Stimulated activated CD4-positive, alpha-beta T cell treated with anti-CD3 and anti-CD28 coated beads, Interleukin-2, amount 100 ng/mL, for 48 hours (primary cell): ENCODE results near the gene ATP6V1B1.
A peak's percentile ranks its signal among the peaks of the same experiment; 100 is the strongest.

Source experiments
- DNase-seq, 2 donors: peaks; one replicate each; pipeline ENCODE4 v3.0.0-alpha.2; 2020

Gene ATP6V1B1

GRCh38 chr2:70935468-70936164 lies at the start of gene ATP6V1B1:
TSS of gene ATP6V1B1 (plus strand) at chr2:70935900. CDS start at chr2:70935955, 55 bp downstream.
- no peak for DNase-seq

GRCh38 chr2:70886541-70886987 lies 49.1 kb upstream of the ATP6V1B1 start:
- DNase-seq, result no peak

GRCh38 chr2:70887208-70887549 lies 48.5 kb upstream of the ATP6V1B1 start:
- DNase-seq, result no peak

GRCh38 chr2:70887550-70888246 lies 48.0 kb upstream of the ATP6V1B1 start:
- DNase-seq, result peak in 1 of 2 donors; percentile 36

- no peak for DNase-seq
Measured at GRCh38 chr2:70888366-70888922, 47.3 kb upstream of the ATP6V1B1 start.

- DNase-seq, result no peak
Measured at GRCh38 chr2:70888923-70889715, 46.6 kb upstream of the ATP6V1B1 start.

- no peak for DNase-seq
Measured at GRCh38 chr2:70889716-70890037, 46.0 kb upstream of the ATP6V1B1 start.

- DNase-seq, result no peak
Measured at GRCh38 chr2:70890469-70891065, 45.1 kb upstream of the ATP6V1B1 start.

- no peak for DNase-seq
Measured at GRCh38 chr2:70891572-70892357, 43.9 kb upstream of the ATP6V1B1 start.

- DNase-seq, result no peak
Measured at GRCh38 chr2:70892750-70893149, 43.0 kb upstream of the ATP6V1B1 start.

- DNase-seq, result no peak
Measured at GRCh38 chr2:70893186-70893585, 42.5 kb upstream of the ATP6V1B1 start.

GRCh38 chr2:70894765-70895164 lies 40.9 kb upstream of the ATP6V1B1 start:
- DNase-seq, result no peak

- DNase-seq, result no peak
Measured at GRCh38 chr2:70895249-70895648, 40.5 kb upstream of the ATP6V1B1 start.

GRCh38 chr2:70895998-70896764 lies 39.5 kb upstream of the ATP6V1B1 start:
- no peak for DNase-seq

GRCh38 chr2:70896765-70897202 lies 38.9 kb upstream of the ATP6V1B1 start:
- no peak for DNase-seq

- no peak for DNase-seq
Measured at GRCh38 chr2:70897203-70897976, 38.3 kb upstream of the ATP6V1B1 start.

- no peak for DNase-seq
Measured at GRCh38 chr2:70897977-70898226, 37.8 kb upstream of the ATP6V1B1 start.

- DNase-seq, result no peak
Measured at GRCh38 chr2:70898363-70899240, 37.1 kb upstream of the ATP6V1B1 start.

- no peak for DNase-seq
Measured at GRCh38 chr2:70901227-70902066, 34.3 kb upstream of the ATP6V1B1 start.
